Measurements from ENCODE around the gene SPC25.

- TF ChIP-seq CTCF (IDR thresholded peaks at IDR 0.05; ENCODE audit: poor library complexity) (no peak), EZH2 (IDR thresholded peaks at IDR 0.05; ENCODE audit: borderline replicate concordance) (no peak)
Observed at GRCh38 chr2:168889635-168890005, 610 bp downstream of the SPC25 start.
